Activated CD4-positive, alpha-beta memory T cell treated with anti-CD3 and anti-CD28 coated beads for 36 hours (primary cell): Measurements from ENCODE around the gene CR1. TPM values are rescaled to one million over a fixed set of nuclear protein-coding genes. Genes with fewer than 3 reads are reported as not detected.
"Not testable (repeated sequence)": the region's sequence is repeated elsewhere in the genome, so short reads cannot be mapped to it uniquely, and the experiment has no call there.

Experiments
- CTCF ChIA-PET: fragments of 350-600 bp; sonication (Branson Sonifier 250); formaldehyde crosslinking; loops from one replicate; lab custom pipeline; 2021; ENCODE audit warnings: antibody characterized with exemption, inconsistent platforms; lab: Charles Lee
- POLR2A ChIA-PET: fragments of 350-600 bp; sonication (Branson Sonifier 250); formaldehyde crosslinking; loops from one replicate; lab custom pipeline; 2021; ENCODE audit warnings: antibody characterized with exemption; lab: Charles Lee
- DNase-seq: peaks from one replicate; pipeline ENCODE4 v3.0.0-alpha.2; 2020
- H3K27ac Mint-ChIP-seq: one replicate; pipeline ENCODE4 v1.8.0; 2021; ENCODE audit warnings: mixed read lengths
- H3K27me3 Mint-ChIP-seq: one replicate; pipeline ENCODE4 v1.8.0; 2021; ENCODE audit warnings: mixed read lengths
- H3K36me3 Mint-ChIP-seq: one replicate; pipeline ENCODE4 v1.8.0; 2021; ENCODE audit warnings: mixed read lengths
- H3K4me1 Mint-ChIP-seq: one replicate; pipeline ENCODE4 v1.8.0; 2021; ENCODE audit warnings: low read depth, mixed read lengths
- H3K4me3 Mint-ChIP-seq: one replicate; pipeline ENCODE4 v1.8.0; 2021; ENCODE audit warnings: mild to moderate bottlenecking, mixed read lengths
- H3K9me3 Mint-ChIP-seq: one replicate; pipeline ENCODE4 v1.8.0; 2021; ENCODE audit warnings: mixed read lengths
- intact Hi-C: fragments of 100-400 bp; cut with micrococcal nuclease; formaldehyde crosslinking; loops from one replicate; pipeline ENCODE4 v1.15.1; 2023
- total RNA-seq, 2 experiments: library from RNA; stranded (reverse); gene quantifications; one replicate each; pipeline ENCODE4 v1.2.3, GENCODE V29; 2021

CR1 gene
- total RNA-seq, 2 experiments from 2014 or later: not detected

DNA sequence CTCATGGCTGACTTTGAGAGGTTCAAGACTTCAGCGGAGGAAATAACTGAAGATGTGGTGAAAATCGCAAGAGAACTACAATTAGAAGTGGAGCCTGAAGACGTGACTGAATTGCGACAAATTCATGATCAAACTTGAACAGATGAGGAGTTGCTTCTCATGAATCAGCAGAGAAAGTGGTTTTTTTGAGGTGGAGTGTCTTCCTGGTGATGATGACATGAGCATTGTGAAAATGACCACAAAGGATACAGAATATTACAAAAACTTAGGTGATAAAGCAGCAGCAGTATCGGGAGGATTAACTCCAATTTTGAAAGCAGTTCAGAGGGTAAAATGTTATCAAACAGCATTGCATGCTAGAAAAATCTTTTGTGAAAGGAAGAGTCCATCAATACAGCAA is 58.9 kb downstream of the CR1 start:
- H3K9me3 Mint-ChIP-seq, DNase-seq, H3K4me1 Mint-ChIP-seq, H3K27me3 Mint-ChIP-seq, intact Hi-C loops, CTCF ChIA-PET, H3K36me3 Mint-ChIP-seq, H3K27ac Mint-ChIP-seq, POLR2A ChIA-PET, H3K4me3 Mint-ChIP-seq: not testable (repeated sequence)

GRCh38 chr1:207565546-207566468 is 69.8 kb downstream of the CR1 start:
- no peaks in the 10 kb centered on the region for H3K9me3 Mint-ChIP-seq
- peak; percentile 16 for DNase-seq
- ChIA-PET CTCF (interaction anchor here (1.5 kb wide), 1 partner anchor 13 kb away, joined by 3 read pairs; no protein-coding TSS in a partner anchor), POLR2A (no interaction called here)
- no peak overlapping the region for H3K4me3 Mint-ChIP-seq
- H3K4me1 Mint-ChIP-seq: no peaks in the 10 kb centered on the region
- intact Hi-C loops: no loop called here
- H3K27me3 Mint-ChIP-seq: peaks cover 1% of the 10 kb centered on the region
- H3K36me3 Mint-ChIP-seq: no peaks in the 10 kb centered on the region
- no peak overlapping the region for H3K27ac Mint-ChIP-seq

DNA sequence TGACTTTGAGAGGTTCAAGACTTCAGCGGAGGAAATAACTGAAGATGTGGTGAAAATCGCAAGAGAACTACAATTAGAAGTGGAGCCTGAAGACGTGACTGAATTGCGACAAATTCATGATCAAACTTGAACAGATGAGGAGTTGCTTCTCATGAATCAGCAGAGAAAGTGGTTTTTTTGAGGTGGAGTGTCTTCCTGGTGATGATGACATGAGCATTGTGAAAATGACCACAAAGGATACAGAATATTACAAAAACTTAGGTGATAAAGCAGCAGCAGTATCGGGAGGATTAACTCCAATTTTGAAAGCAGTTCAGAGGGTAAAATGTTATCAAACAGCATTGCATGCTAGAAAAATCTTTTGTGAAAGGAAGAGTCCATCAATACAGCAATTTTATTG is 76.0 kb downstream of the CR1 start:
- H3K27ac Mint-ChIP-seq, intact Hi-C loops, CTCF ChIA-PET, H3K27me3 Mint-ChIP-seq, DNase-seq, H3K4me3 Mint-ChIP-seq, H3K4me1 Mint-ChIP-seq, POLR2A ChIA-PET, H3K36me3 Mint-ChIP-seq, H3K9me3 Mint-ChIP-seq: not testable (repeated sequence)

GRCh38 chr1:207573074-207573473 is 77.1 kb downstream of the CR1 start:
- H3K4me3 Mint-ChIP-seq, DNase-seq, H3K27ac Mint-ChIP-seq, H3K9me3 Mint-ChIP-seq, H3K27me3 Mint-ChIP-seq, CTCF ChIA-PET, H3K36me3 Mint-ChIP-seq, POLR2A ChIA-PET, H3K4me1 Mint-ChIP-seq, intact Hi-C loops: not testable (repeated sequence)

DNA sequence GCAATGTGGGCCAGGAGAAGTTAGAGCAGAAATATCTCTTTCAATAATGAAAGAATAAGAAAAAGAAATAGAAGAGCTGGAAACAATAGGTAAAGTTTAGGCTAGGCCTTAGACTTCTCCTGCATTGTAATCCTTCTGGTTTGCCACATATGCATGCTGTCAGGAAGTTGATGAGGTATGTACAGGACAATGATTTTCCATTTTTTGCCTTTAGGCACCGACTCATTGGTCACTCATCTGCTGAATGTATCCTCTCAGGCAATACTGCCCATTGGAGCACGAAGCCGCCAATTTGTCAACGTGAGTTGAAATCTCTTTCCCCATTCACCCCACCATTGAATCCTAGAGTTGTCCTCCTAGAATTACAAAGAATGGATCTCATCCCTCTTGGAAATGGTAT is 79.4 kb downstream of the CR1 start:
- H3K9me3 Mint-ChIP-seq, intact Hi-C loops, DNase-seq, H3K4me1 Mint-ChIP-seq, H3K27me3 Mint-ChIP-seq, H3K27ac Mint-ChIP-seq, H3K36me3 Mint-ChIP-seq, H3K4me3 Mint-ChIP-seq, CTCF ChIA-PET, POLR2A ChIA-PET: not testable (repeated sequence)

GRCh38 chr1:207578796-207579435 is 83.0 kb downstream of the CR1 start:
- no peak overlapping the region for H3K27ac Mint-ChIP-seq
- H3K27me3 Mint-ChIP-seq: peaks cover 2% of the 10 kb centered on the region
- no peak for DNase-seq
- no peaks in the 10 kb centered on the region for H3K36me3 Mint-ChIP-seq
- intact Hi-C loops: no loop called here
- peaks cover 5% of the 10 kb centered on the region for H3K4me1 Mint-ChIP-seq
- ChIA-PET POLR2A (no interaction called here), CTCF (interaction anchor here (0.7 to 3.8 kb wide), 11 partner anchors 14 to 218 kb away, joined by 3 to 24 read pairs (median 3); no protein-coding TSS in a partner anchor)
- no peak overlapping the region for H3K4me3 Mint-ChIP-seq
- no peaks in the 10 kb centered on the region for H3K9me3 Mint-ChIP-seq

DNA sequence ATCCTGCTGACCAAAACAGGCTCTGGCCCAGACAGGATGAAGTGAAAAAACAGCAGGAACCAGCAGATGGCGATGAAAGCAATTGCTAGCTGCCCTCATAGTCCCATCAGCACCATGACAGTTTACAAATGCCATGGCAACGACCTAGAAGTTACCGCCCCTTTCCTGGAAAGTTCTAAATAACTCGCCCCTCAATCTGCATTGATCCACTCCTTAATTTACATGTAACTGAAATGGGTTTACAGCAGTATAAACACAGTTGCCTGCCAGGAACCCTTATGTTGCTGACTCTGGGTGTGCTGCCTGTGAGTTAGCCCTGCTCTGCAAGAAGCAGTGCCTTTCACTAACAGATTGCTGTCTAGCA is 83.5 kb downstream of the CR1 start:
- H3K27me3 Mint-ChIP-seq: peaks cover 2% of the 10 kb centered on the region
- H3K4me3 Mint-ChIP-seq: no peak overlapping the region
- H3K36me3 Mint-ChIP-seq: no peaks in the 10 kb centered on the region
- no peak overlapping the region for H3K27ac Mint-ChIP-seq
- peak; percentile 57 for DNase-seq
- H3K4me1 Mint-ChIP-seq: peaks cover 5% of the 10 kb centered on the region
- ChIA-PET POLR2A (no interaction called here), CTCF (interaction anchor here (0.6 to 3.8 kb wide), 10 partner anchors 14 to 393 kb away, joined by 3 to 24 read pairs (median 3); no protein-coding TSS in a partner anchor)
- no peaks in the 10 kb centered on the region for H3K9me3 Mint-ChIP-seq
- intact Hi-C loops: no loop called here

DNA sequence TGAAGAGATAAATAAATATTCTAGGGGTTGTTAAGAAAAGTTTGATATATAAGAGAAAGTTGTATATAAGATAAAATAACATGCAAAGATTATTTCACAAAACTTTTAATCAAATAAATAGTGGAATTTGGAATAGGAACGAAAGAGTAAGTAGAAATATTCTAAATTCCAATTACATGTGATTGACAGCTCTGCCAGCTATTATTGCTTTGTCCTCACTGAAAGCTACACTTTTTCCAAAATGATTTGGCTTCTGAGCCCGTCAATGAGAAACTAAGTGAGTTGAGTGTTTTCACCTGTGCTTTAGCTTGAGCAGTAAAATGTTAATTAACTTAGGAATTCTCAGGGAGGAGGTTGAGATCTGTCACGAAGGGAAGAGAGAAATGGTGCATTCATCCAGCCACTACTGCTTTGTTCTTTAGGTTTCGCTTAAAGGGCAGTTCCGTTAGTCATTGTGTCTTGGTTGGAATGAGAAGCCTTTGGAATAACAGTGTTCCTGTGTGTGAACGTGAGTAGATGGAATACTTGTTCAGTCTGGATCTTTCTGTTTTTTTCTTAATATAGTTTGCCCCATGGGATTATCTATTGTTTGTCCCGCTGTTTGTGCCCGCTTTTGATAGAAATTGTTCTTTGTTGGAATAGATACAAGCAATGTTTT is 85.7 kb downstream of the CR1 start:
- intact Hi-C loops: no loop called here
- no peak overlapping the region for H3K27ac Mint-ChIP-seq
- no peak overlapping the region for H3K4me3 Mint-ChIP-seq
- CTCF ChIA-PET: interaction anchor here (3.8 kb wide), 2 partner anchors 39 to 117 kb away, joined by 18 to 24 read pairs; no protein-coding TSS in a partner anchor
- peaks cover 10% of the 10 kb centered on the region for H3K27me3 Mint-ChIP-seq
- no peaks in the 10 kb centered on the region for H3K9me3 Mint-ChIP-seq
- POLR2A ChIA-PET: no interaction called here
- peaks cover 5% of the 10 kb centered on the region for H3K4me1 Mint-ChIP-seq
- no peaks in the 10 kb centered on the region for H3K36me3 Mint-ChIP-seq
- DNase-seq: no peak

DNA sequence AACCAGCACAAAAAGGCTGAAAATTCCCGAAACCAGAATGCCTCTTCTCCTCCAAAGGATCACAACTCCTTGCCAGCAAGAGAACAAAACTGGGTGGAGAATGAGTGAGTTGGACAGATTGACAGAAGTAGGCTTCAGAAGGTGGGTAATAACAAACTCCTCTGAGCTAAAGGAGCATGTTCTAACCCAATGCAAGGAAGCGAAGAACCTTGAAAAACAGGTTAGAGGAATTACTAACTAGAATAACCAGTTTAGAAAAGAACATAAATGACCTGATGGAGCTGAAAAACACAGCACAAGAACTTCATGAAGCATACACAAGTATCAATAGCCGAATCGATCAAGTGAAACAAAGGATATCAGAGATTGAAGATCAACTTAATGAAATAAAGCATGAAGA is 93.5 kb downstream of the CR1 start:
- POLR2A ChIA-PET, intact Hi-C loops, H3K4me3 Mint-ChIP-seq, CTCF ChIA-PET, H3K4me1 Mint-ChIP-seq, H3K27ac Mint-ChIP-seq, H3K36me3 Mint-ChIP-seq, DNase-seq, H3K9me3 Mint-ChIP-seq: not testable (repeated sequence)
- peaks cover 55% of the 10 kb centered on the region for H3K27me3 Mint-ChIP-seq

DNA sequence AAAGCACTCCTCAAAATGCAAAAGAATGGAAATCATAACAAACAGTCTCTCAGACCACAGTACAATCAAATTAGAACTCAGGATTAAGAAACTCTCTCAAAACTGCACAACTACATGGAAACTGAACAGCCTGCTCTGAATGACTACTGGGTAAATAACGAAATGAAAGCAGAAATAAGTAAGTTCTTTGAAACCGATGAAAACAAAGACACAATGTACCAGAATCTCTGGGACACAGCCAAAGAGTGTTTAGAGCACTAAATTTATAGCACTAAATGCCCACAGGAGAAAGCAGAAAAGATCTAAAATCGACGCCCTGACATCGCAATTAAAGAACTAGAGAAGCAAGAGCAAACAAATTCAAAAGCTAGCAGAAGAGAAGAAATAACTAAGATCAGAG is 95.2 kb downstream of the CR1 start:
- POLR2A ChIA-PET, H3K27ac Mint-ChIP-seq, CTCF ChIA-PET, intact Hi-C loops, H3K4me1 Mint-ChIP-seq, H3K9me3 Mint-ChIP-seq, H3K4me3 Mint-ChIP-seq, H3K36me3 Mint-ChIP-seq, DNase-seq: not testable (repeated sequence)
- peaks cover 53% of the 10 kb centered on the region for H3K27me3 Mint-ChIP-seq

- H3K4me1 Mint-ChIP-seq, DNase-seq, H3K9me3 Mint-ChIP-seq, POLR2A ChIA-PET, H3K4me3 Mint-ChIP-seq, H3K36me3 Mint-ChIP-seq, H3K27ac Mint-ChIP-seq, intact Hi-C loops, CTCF ChIA-PET: not testable (repeated sequence)
- peaks cover 44% of the 10 kb centered on the region for H3K27me3 Mint-ChIP-seq
Observed at GRCh38 chr1:207594095-207594494, 98.1 kb downstream of the CR1 start.

DNA sequence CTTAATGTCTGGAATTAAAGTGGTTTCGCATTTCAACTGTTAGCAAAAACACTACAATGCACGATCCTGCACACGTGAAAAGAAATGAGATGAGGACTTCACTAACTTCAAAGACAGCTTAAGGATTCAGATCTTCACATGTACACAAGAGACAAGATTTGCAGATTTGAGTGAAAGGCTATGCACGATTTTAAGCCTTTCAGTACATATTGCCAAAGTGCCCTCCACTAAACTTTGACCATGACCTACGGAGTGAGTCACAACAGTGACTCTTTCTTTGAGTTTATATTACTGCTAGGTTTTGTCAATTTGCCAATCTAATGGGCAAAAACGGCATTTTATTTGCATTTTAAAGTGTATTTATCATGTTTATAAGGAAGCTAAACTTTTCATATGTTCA is 107.8 kb downstream of the CR1 start:
- Mint-ChIP-seq H3K27me3 (peaks cover 9% of the 10 kb centered on the region), H3K4me3 (no peak overlapping the region), H3K36me3 (no peaks in the 10 kb centered on the region), H3K4me1 (no peaks in the 10 kb centered on the region), H3K9me3 (no peaks in the 10 kb centered on the region), H3K27ac (no peak overlapping the region)
- intact Hi-C loops: no loop called here
- ChIA-PET POLR2A (no interaction called here), CTCF (interaction anchor here (1.3 kb wide), 1 partner anchor 8 kb away, joined by 4 read pairs; no protein-coding TSS in a partner anchor)
- DNase-seq: no peak
